Right forelimb (tissue), 1 donor: Measurements from ENCODE around the gene ZNF484.
A peak's percentile ranks its signal among the peaks of the same experiment; 100 is the strongest.
"Not testable (repeated sequence)": the region's sequence is repeated elsewhere in the genome, so short reads cannot be mapped to it uniquely, and the experiment has no call there.

ENCODE experiments used
- DNase-seq: peaks from one replicate; pipeline ENCODE4 v3.0.0-alpha.2; 2018

ZNF484 gene

DNA sequence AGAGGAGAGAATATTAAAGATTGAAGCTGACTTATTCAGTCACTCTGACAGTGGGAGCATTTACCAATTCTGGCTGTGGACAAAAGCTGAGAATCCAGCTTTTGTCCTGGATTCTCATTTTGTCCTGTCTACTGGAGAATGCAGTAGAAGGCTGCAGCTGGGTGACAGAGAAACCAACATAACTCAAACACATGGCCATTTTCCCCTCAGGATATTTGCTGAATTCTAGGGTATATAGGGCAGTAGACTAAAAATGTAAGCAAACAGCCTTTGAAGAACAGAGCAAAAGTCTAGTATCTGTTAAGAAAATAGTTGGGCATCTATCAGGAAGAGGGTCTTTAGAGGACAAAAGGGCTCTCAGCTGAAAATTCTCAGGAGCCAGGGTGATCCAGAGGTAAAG is 20.6 kb downstream of the ZNF484 start:
- DNase-seq = no peak

DNA sequence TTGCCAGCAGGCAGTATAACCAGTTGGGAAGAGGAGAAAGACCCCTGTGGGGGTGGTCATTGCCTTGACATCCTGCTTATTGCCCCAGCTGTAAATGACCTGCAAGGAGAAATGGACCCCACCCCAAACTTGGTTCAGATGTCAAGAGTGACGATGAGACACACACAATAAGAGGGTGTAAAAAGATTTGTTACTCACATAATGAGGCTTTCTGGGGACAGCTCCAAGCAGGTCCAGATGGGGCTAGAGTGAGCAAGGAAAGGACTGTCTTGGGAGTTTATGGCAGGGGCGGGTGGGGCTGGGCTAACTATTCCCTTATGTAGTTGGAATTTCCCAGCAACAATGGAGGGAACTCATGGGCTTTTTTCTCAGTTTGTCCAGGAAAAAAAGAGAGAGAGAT is 24.1 kb downstream of the ZNF484 start:
- DNase-seq = no peak

DNA sequence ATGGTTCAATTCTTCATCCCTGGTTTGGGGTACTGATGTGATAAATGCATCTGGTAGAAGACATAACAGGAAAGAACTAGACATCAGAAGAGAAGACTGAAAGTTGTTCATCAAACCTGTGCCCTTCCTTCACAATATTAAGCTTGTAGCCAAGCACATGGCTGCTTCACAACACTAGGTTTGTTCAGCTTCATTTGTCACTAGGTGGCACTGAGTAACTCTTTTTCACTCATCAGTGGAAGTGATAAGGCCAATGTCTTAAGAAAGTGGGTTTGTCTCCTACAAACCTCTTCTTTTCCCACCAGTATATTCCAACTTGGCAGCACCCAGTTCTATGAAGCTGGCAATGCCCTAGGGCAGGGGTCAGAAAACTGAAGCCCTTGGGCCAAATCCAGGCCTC is 26.9 kb downstream of the ZNF484 start:
- no peak for DNase-seq

DNA sequence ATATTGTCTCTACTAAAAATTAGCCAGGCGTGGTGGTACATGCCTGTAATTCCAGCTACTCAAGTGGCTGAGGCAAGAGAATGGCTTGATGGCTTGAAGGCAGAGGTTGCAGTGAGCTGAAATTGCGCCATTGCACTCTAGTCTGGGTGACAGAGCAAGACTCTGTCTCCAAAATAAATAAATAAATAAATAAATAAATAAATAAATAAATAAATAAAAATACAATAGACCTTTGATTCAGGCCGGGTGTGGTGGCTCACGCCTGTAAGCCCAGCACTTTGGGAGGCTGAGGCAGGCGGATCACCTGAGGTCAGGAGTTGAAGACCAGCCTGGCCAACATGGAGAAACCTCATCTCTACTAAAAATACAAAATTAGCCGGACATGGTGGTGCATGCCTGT is 29.1 kb downstream of the ZNF484 start:
- not testable (repeated sequence) for DNase-seq

DNA sequence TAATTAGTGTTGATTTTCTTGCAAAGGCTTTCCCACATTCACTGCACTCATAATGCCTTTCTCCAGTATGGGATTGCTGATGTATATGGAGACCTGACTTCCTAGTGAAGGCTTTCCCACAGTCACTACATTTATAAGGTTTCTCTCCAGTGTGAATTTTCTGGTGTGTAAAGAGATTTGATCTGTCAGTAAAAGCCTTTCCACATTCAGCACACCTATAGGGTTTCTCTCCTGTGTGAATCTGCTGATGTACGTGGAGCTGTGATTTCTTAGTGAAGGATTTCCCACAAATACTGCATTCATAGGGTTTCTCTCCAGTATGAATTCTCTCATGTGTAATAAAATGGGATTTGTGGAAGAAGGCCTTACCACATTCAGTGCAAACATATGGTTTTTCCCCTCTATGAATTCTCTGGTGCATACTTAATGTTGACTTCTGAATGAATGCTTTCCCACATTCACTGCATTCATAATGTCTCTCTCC is 31.1 kb downstream of the ZNF484 start:
- DNase-seq = no peak

DNA sequence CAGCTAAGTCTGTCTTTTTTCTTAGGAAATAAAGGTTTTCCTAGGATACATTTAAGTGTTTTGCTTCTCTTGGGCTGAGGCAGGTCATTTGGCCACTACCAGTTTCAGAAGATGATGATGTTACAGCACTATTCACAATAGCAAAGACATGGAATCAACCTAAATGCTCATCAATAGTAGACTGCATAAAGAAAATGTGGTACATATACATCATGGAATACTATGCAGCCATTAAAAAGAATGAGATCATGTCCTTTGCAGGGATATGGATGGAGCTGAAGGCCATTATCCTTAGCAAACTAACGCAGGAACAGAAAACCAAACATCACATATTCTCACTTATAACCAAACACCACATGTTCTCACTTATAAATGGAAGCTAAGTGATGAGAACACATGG is 39.4 kb downstream of the ZNF484 start:
- not testable (repeated sequence) for DNase-seq

DNA sequence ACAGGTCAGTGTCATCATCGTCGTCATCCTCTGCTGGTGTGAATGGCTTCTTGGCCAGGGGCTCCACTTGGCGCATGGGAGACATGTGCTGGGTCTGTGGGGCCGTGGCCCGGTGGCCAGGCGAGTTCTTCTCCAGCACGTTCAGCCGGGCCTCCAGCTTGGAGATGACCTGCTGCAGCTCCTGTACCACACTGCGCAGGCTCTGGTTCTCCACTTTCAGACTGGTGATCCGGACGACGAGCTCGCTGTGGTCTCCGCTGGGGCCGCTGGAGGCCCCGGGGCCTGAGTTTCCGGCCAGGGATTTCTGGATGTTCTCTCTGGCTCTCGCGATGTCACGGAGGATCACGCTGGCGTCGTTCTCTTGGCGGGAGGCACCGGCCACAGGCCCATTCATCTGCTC is 40.6 kb downstream of the ZNF484 start:
- DNase-seq = no peak

DNA sequence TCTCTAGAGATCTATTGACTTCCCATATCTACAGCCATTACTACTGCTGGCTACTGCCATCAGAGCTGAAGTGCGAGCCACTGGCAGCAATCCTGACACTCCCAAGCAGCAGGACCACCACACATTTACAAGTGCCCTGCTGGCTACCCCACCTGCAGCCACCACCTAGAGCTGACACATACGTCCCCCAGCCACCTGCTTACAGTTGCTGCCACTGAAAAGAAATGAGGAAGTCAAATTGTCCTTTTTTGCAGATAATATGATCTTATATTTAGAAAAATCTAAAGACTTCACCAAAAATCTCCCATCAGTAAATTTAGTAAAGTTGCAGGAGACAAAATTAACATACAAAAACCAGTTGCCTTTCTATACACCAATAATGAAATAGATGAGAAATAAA is 48.4 kb downstream of the ZNF484 start:
- no peak for DNase-seq

DNA sequence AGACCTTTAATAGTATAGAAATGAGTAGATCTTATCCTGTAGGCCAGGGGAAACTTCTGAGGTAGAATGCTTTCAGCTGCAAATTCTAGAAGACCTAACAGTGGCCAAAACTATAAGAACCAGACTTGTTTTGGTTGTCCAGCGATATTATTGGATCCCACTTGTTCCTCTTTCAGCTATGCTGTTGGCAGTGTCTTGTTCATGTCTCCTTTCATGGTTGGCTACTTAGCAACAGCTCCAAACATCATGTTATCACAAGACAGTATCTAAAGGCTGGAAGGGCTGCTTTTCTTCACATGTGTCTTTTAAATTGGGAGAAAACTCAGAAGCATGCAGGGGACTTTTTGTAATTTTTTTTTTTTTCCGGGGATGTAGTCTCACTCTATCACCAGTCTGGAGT is 52.8 kb downstream of the ZNF484 start:
- DNase-seq = not testable (repeated sequence)

DNA sequence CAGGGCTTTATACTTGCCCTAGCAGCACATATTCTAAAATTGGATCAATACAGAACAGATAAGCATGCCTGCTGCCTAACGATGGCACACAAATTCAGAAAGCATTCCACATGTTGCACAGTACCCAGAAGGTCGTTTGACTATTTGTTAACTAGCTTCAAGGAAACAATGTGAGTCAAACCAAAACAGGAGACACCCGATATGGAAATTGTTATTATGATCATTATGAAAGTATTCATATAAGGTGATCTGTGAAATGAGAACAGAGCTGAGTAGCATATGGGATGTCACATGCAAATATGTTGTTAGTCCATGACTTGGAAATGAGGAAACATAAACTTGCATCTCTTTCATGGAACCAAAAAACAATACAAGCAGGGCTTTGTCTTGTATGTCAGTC is 56.9 kb downstream of the ZNF484 start:
- no peak for DNase-seq

DNA sequence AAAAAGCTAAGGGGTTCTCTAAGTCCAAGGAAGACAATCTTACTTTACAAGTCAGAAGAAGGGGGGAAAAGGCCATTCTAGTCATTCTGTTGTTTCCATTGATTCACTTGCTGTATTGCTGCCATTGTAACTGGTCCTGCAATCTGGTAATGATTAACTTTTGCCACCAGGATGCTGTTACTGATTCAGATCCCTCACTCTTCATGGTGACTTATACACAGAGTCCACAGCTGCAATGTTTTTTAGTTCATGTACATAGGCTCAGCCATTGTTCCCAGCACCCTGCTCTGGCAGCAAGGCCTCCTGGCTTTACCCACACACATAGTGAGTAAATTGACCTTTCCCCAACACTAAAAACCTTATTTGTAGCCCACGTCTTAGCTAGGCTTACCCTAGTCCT is 57.9 kb downstream of the ZNF484 start:
- DNase-seq = not testable (repeated sequence)

DNA sequence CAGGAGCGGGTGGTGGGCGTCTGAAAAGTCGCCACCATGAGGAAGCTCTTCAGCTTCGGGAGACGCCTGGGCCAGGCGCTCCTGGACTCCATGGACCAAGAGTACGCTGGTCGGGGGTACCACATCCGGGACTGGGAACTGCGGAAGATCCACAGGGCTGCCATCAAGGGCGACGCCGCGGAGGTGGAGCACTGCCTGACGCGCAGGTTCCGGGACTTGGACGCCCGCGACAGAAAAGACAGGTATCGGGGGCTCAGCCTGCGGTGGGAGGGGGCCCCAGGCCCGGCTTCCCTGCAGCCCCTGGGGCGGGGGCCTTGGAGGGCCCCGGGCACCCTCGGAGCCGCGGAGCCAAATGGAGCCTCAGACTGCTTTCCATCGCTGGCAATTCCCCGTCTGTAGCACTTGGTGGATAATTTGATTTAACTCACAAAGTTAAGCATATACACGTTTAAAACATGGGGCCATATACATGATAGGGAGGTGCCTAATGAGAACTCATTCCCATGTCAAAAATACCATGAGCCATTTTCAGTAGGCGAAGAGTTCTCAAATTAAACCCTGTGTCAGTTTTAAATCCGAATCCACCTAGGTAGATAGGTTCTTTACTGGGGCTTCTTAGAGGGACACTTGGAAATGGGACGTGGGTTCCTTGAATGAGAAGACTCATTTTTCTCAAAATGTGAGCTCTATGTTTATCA is 68.1 kb downstream of the ZNF484 start:
- not testable (repeated sequence) for DNase-seq

DNA sequence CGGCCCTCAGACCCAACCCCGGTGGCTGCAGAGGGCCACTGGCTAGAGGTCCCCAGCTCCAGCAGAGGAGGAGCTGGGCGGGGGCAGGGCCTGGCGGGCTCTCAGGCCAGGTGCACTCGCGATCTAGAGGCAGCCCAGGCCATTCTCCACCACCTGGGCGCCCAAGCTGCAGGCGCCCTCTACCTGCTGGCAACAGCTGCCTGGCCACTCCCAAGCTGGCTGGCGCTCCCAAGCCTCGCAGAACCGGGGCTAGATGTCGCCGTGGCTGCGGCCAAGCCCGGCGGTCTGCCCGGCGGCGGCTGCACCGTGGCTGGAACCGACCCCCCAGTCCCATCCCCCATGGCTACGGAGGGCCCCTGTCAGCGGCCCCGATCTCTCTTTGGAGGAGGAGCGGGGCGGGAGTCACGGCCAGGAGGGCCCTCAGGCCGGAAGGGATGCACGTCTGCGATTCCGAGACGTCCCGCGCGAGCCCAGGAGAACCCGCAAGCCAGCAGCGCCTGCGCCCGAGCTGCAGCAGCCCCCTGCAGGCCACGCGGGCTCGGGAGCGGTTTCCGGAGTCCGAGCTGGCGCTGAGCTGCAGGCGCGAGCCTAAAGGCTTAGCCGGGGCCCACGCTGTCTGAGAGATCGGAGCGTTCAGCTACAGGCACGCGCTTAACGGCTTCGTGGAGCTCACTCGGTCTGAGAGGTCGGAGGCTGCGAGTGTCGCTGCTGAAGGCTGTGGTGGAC is 68.9 kb downstream of the ZNF484 start:
- DNase-seq = peak; percentile 86

DNA sequence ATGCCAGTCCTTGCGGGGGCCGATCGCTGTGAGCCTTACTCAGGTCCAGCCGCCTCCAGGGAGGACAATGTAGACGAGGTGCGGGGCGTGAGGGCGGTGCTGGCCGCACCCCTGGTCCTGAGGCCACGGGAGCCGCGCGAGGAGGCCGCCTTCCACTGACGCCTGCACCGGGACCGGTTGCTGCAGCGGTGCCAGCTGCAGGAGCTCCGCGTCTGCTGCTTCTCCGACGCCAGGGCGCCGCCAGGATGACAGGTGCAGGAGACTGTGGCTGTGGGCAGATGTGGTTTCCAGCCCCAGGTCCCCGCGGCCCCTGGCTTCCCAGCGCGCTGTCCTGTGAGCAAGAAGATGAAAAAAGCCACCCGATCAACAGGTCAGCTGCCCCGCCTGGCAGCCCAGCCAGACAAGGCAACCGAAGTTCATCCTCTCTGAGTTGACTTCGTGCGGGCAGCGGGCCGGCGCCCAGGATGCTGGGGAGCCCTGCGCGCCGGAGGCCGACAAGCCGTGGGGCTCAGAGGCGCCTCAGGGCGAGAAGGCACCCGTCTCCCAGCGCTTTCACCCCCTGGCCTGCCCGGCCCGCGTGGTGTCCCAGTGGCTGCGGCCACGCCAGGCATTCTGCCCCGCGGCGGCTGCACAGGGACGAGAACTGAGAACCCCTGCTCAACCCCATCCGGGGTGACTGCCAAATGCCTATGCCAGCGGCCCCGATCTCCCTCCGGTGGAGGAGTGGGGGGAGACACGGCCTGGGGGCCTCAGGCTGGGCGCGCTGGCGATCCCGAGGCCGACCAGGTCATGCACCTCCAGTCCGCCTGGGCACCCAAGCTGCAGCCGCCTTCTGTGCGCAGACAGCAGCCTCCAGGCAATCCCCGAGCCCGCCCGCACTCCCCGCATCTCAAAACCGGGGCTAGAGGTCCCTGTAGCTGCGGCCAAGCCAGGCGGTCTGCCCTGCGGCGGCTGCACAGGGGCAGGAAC is 69.8 kb downstream of the ZNF484 start:
- no peak for DNase-seq

DNA sequence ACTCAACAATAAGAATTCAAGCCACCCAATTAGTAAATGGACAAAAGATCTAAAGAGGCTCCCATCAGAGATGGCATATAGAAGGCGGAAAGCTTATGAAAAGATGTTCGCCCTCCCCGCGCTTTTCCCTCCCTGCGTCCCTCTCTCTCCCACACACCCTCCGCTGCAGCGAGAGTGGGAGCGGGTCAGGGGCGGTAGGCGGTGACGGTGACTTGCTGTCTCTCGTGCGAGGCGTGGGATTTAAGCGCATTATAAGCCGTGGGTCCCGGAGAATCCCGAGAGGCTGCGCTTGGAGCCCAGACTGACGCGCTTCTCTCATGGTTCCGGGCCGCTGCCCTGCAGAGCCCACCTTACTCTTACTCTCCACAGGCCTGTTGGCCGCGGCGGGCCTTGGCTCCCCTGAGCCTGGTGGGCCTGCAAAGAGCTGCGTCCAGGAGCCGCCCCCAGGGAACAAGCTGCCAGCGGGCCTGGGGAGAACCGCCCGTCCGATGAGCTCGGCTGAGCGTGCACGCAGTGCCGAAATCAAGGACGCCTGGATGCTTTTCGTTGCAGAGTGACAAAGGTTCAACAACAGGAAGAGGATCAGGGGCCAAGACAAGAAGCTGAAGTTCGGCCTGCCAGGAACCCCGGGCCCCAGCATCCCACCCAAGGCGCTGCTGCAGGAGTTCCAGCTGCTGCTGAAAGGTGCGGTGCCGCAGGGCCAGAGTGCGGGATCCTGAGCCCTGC is 70.6 kb downstream of the ZNF484 start:
- no peak for DNase-seq

DNA sequence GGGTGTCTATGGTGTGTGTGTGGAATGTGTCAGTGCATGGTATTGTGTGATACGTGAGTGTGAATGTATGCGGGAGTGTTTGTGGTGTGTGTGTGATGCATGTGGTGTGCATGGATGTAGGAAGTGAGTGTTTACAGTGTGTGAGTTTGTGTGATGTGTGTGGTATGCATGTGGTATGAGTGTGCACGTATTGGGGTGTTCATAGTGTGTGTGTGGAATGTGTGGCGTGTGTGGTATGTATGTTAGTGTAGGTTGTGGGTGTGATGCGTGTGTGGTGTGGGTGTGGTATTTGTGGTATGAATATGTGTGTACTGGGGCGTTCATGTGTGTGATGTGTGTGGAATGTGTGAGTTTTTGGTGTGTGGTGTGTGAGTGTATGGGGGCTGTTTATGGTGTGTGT is 73.1 kb downstream of the ZNF484 start:
- no peak for DNase-seq

DNA sequence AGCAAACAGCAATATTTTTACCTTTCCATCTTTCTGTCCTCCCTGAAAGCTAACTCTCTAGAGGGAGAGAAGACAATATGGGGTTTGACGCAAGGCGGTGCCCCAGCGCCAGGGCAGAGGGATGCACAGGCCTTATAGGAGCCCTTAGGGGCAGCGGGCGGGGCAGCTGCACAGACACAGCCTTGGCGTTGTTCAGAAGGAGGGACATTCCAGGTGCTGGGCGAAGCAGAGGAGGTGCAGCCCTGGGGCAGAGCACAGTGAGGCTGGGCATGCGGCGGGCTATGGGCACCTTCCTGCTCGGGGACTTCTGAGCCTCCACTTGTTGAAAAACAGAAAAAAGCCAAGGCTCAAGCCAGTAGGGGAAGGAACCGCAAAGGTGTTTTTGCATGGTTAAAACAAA is 79.5 kb downstream of the ZNF484 start:
- DNase-seq = no peak

DNA sequence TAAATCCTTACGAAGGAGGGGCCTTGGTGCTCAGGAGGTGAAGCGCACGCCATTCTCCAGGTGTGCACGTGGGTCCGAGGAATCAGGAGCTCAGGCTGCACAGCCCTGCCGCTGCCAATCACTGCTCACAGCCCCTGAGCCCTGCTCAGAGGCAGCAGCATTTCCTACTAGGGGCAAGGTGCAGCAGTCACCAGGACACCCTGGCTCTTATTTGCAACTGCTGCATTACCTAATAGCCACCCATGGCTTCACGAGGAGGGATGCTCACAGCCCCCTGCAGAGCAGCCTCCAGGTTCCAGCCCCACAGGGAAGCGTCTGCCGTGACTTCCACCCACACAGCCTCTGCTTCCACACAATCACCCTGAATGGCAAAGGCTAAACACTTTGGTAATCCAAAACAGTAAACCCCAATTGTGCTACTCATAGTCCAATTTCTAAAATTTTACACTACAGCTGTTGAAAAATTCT is 81.5 kb downstream of the ZNF484 start:
- DNase-seq = not testable (repeated sequence)

DNA sequence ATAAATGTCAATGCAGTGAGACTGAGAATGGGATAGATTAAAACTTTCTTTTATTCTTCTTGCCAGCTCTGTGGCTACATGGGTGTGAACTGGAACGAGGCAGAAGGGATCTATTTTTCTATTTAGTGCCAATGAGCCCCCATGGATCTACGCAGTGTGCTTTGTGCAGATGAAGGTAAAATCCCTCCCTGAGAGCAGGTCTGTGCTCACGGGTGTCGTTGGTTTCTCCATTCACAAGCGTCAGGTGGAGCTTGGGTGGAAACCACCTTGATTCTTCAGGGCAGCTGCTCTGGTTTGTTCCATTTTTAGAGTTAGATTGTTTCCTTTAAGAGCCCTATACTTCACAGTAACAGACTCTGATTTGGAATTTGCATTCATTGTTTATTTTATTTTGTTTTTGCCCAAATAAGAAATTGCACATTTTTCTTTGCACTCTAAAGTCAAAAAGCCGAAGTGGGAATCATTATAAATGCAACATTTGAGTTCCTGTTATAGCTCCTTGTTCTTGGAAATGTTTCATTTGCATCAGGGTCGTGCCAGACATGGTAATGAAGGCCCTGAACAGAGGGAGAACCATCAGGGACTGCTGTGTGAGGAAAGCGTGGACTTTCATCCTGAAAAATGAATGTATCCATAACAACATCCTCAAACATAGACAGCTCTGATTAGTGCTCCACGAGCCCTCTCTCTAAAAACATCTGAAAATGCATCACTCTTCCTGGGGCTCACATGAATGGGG is 82.1 kb downstream of the ZNF484 start:
- DNase-seq = no peak
